ENCODE results near the gene SF3B3. TPM values are rescaled to one million over a fixed set of nuclear protein-coding genes. Genes with fewer than 3 reads are reported as not detected.

The SF3B3 gene
- total and polyA plus RNA-seq, 2 donors (not counting 1 experiment from before 2014, with no cell fraction given), result 67.1 to 266 TPM

- ChIA-PET POLR2A (no interaction called here), CTCF (no interaction called here)
- Mint-ChIP-seq H3K4me1 (no peaks in the 10 kb centered on the region), H3K27me3 (no peaks in the 10 kb centered on the region), H3K27ac (no peak overlapping the region), H3K9me3 (ENCODE audit: insufficient read depth) (no peaks in the 10 kb centered on the region), H3K4me3 (no peak overlapping the region)
- peaks cover 20 to 89% of the 10 kb centered on the region in 2 experiments for H3K36me3 ChIP-seq (replicated peaks in 1 of 2; ENCODE audit: control extremely low read depth in 1 of 2, control insufficient read depth in 1 of 2, extremely low read depth in 1 of 2, insufficient read depth in 2 of 2, low read length in 1 of 2)
- no peak for ATAC-seq (ENCODE audit: low read depth)
- H3K4me2 ChIP-seq (replicated peaks; ENCODE audit: low read depth, low read length, poor library complexity, severe bottlenecking), result no peak overlapping the region
- no peaks in the 10 kb centered on the region for H3K79me2 ChIP-seq (ENCODE audit: control insufficient read depth, insufficient read depth, low read length)
- H3K27me3 ChIP-seq (replicated peaks in 1 of 4; ENCODE audit: control extremely low read depth in 1 of 4, control insufficient read depth in 3 of 4, insufficient read depth in 4 of 4, low read length in 3 of 4), result no peaks in the 10 kb centered on the region
- H3K9ac ChIP-seq (ENCODE audit: low read length), result no peak overlapping the region
- H3K4me1 ChIP-seq (ENCODE audit: control insufficient read depth in 2 of 2, insufficient read depth in 2 of 2, low read length in 2 of 2), result no peaks in the 10 kb centered on the region
- intact Hi-C loops (cut with micrococcal nuclease), result no loop called here
- WGBS (ENCODE audit: insufficient coverage), result 95% methylated on average over 4 of the region's 5 CpGs
- no peaks in the 10 kb centered on the region for H3K9me3 ChIP-seq (ENCODE audit: control extremely low read depth in 1 of 3, control insufficient read depth in 2 of 3, insufficient read depth in 1 of 3, low read length in 2 of 3)
- H3K4me3 ChIP-seq (ENCODE audit: control extremely low read depth in 1 of 5, extremely low read depth in 1 of 5, insufficient read depth in 1 of 5, low read depth in 2 of 5, low read length in 4 of 5), result no peak overlapping the region
- no peak for TF ChIP-seq CTCF (IDR thresholded peaks at IDR 0.05)
- no peak for TF ChIP-seq EZH2 (IDR thresholded peaks at IDR 0.05; ENCODE audit: borderline replicate concordance, insufficient read depth, low read depth, low read length, poor library complexity, severe bottlenecking)
- H2AFZ ChIP-seq (ENCODE audit: insufficient read depth, low read depth, low read length, poor library complexity, severe bottlenecking), result no peak overlapping the region
- H4K20me1 ChIP-seq (ENCODE audit: control insufficient read depth, insufficient read depth, low read length, poor library complexity, severe bottlenecking), result peaks cover 39% of the 10 kb centered on the region
- no peak overlapping the region for H3K27ac ChIP-seq (ENCODE audit: low read length in 2 of 2)
- no peak for DNase-seq
Measured at GRCh38 chr16:70568601-70569237, 45.1 kb downstream of the SF3B3 start.

GRCh38 chr16:70569752-70570151, 46.1 kb downstream of the SF3B3 start:
- DNase-seq (no peak), ATAC-seq (ENCODE audit: low read depth) (no peak)
- no peaks in the 10 kb centered on the region for H3K79me2 ChIP-seq (ENCODE audit: control insufficient read depth, insufficient read depth, low read length)
- POLR2A ChIA-PET, result no interaction called here
- H3K4me2 ChIP-seq (replicated peaks; ENCODE audit: low read depth, low read length, poor library complexity, severe bottlenecking), result no peak overlapping the region
- no peak overlapping the region for H3K4me3 ChIP-seq (ENCODE audit: control extremely low read depth in 1 of 5, extremely low read depth in 1 of 5, insufficient read depth in 1 of 5, low read depth in 2 of 5, low read length in 4 of 5)
- no peaks in the 10 kb centered on the region for H3K9me3 Mint-ChIP-seq (ENCODE audit: insufficient read depth)
- H3K9me3 ChIP-seq (ENCODE audit: control extremely low read depth in 1 of 3, control insufficient read depth in 2 of 3, insufficient read depth in 1 of 3, low read length in 2 of 3), result no peaks in the 10 kb centered on the region
- WGBS (ENCODE audit: insufficient coverage), result 100% methylated on average over 4 of the region's 6 CpGs
- H4K20me1 ChIP-seq (ENCODE audit: control insufficient read depth, insufficient read depth, low read length, poor library complexity, severe bottlenecking), result peaks cover 33% of the 10 kb centered on the region
- peaks cover 17 to 85% of the 10 kb centered on the region in 2 experiments for H3K36me3 ChIP-seq (replicated peaks in 1 of 2; ENCODE audit: control extremely low read depth in 1 of 2, control insufficient read depth in 1 of 2, extremely low read depth in 1 of 2, insufficient read depth in 2 of 2, low read length in 1 of 2)
- H3K27me3 Mint-ChIP-seq, result no peaks in the 10 kb centered on the region
- no peak overlapping the region for H3K27ac Mint-ChIP-seq
- CTCF ChIA-PET, result no interaction called here
- TF ChIP-seq EZH2 (IDR thresholded peaks at IDR 0.05; ENCODE audit: borderline replicate concordance, insufficient read depth, low read depth, low read length, poor library complexity, severe bottlenecking) (no peak), CTCF (IDR thresholded peaks at IDR 0.05) (no peak)
- H3K4me1 ChIP-seq (ENCODE audit: control insufficient read depth in 2 of 2, insufficient read depth in 2 of 2, low read length in 2 of 2), result no peaks in the 10 kb centered on the region
- H3K4me3 Mint-ChIP-seq, result no peak overlapping the region
- intact Hi-C loops (cut with micrococcal nuclease), result no loop called here
- H3K9ac ChIP-seq (ENCODE audit: low read length), result no peak overlapping the region
- H2AFZ ChIP-seq (ENCODE audit: insufficient read depth, low read depth, low read length, poor library complexity, severe bottlenecking), result no peak overlapping the region
- no peak overlapping the region for H3K27ac ChIP-seq (ENCODE audit: low read length in 2 of 2)
- peaks cover under 1% of the 10 kb centered on the region for H3K4me1 Mint-ChIP-seq
- H3K27me3 ChIP-seq (replicated peaks in 1 of 4; ENCODE audit: control extremely low read depth in 1 of 4, control insufficient read depth in 3 of 4, insufficient read depth in 4 of 4, low read length in 3 of 4), result no peaks in the 10 kb centered on the region
